Measurements from ENCODE around the gene EXOC2.

DNA sequence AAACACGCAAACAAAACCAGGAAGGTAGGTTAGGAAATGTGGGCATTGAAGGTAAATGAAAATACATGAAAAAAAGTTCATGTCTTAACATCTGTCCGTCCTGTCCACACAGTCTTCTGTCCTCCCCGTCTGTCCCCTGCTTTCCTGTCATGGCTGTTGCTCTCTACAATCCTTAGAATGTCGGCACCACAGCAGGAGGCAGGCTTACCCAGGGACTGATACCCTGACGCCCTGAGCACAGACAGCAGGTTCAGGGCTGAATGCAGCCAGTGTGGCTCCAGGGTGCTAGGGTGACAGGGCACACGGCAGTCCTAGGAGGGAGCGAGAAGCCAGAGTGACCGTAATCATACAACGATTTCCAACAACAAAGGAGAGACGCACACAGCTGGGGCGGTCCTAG lies 177.7 kb downstream of the EXOC2 start:
- no peak for TF ChIP-seq EZH2 (IDR thresholded peaks at IDR 0.05; ENCODE audit: borderline replicate concordance, low read length)
- TF ChIP-seq, protein P1, sequence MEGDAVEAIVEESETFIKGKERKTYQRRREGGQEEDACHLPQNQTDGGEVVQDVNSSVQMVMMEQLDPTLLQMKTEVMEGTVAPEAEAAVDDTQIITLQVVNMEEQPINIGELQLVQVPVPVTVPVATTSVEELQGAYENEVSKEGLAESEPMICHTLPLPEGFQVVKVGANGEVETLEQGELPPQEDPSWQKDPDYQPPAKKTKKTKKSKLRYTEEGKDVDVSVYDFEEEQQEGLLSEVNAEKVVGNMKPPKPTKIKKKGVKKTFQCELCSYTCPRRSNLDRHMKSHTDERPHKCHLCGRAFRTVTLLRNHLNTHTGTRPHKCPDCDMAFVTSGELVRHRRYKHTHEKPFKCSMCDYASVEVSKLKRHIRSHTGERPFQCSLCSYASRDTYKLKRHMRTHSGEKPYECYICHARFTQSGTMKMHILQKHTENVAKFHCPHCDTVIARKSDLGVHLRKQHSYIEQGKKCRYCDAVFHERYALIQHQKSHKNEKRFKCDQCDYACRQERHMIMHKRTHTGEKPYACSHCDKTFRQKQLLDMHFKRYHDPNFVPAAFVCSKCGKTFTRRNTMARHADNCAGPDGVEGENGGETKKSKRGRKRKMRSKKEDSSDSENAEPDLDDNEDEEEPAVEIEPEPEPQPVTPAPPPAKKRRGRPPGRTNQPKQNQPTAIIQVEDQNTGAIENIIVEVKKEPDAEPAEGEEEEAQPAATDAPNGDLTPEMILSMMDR (IDR thresholded peaks at IDR 0.05; ENCODE audit: low read length) = no peak

Data from OCI-LY1 (cell line).